Prostate gland (tissue), 2 donors: ENCODE data around the gene CCSER1. TPM values are rescaled to one million over a fixed set of nuclear protein-coding genes. Genes with fewer than 3 reads are reported as not detected.

ENCODE experiments used
- DNase-seq: peaks from one replicate; pipeline ENCODE4 v3.0.0-alpha.2; 2019; ENCODE audit warnings: low spot score
- H3K27ac ChIP-seq, 2 donors: fragments of 200-600 bp; sonication (generic); 2 replicates each; pipeline ENCODE4 v1.5.1; 2017 to 2019
- H3K27me3 ChIP-seq: fragments of 200-600 bp; sonication (generic); replicated peaks from 2 replicates; pipeline ENCODE4 v1.5.1; 2019; ENCODE audit not compliant: insufficient read depth
- H3K36me3 ChIP-seq, 2 donors: fragments of 200-600 bp; sonication (generic); 1 replicate in 1 of 2; 2 replicates in 1 of 2; pipeline versions ENCODE4 v1.5.1 to v1.8.1; 2017 to 2019
- H3K4me1 ChIP-seq: fragments of 200-600 bp; sonication (generic); replicated peaks from 2 replicates; pipeline ENCODE4 v1.5.1; 2019
- H3K4me3 ChIP-seq, 2 donors: fragments of 200-600 bp; sonication (generic); 2 replicates each; pipeline ENCODE4 v1.5.1; 2017 to 2019
- H3K9me3 ChIP-seq: fragments of 200-600 bp; sonication (generic); 2 replicates; pipeline ENCODE4 v1.5.1; 2017
- POLR2A ChIP-seq: fragments of 450-650 bp; IDR thresholded peaks from one replicate; pipeline ENCODE4 v1.6.1; 2016; ENCODE audit warnings: antibody characterized with exemption, mild to moderate bottlenecking
- POLR2AphosphoS5 ChIP-seq: sonication (generic); formaldehyde crosslinking; IDR thresholded peaks from one replicate; pipeline ENCODE4 v1.6.1; 2017; ENCODE audit warnings: antibody characterized with exemption
- WGBS: methylation state at CpG from one replicate; pipeline ENCODE4 v1.1.5; 2018; 5-methylcytosine and 5-hydroxymethylcytosine counted together
- intact Hi-C: fragments of 100-400 bp; cut with DNase I; formaldehyde crosslinking; loops from one replicate; pipeline ENCODE4 v1.14.2; 2022
- total RNA-seq, 2 donors: library from RNA; depleted of rRNA; stranded (reverse); fragments of >200 nt; gene quantifications; one replicate each; pipeline ENCODE4 v1.1.0, GENCODE V29; 2016
- TF ChIP-seq, protein P1 (sequence below), 4 experiments: fragments of 200-600 bp in 2 of 4; fragments of 450-650 bp in 2 of 4; sonication (generic) in 2 of 4; IDR thresholded peaks; 1 replicate in 3 of 4; 2 replicates in 1 of 4; pipeline ENCODE4 v1.5.1; 2016 to 2019; ENCODE audit warnings: antibody characterized with exemption in 4 of 4, mild to moderate bottlenecking in 2 of 4, moderate library complexity in 2 of 4

The CCSER1 gene
- total RNA-seq, 2 donors from 2014 or later = 11.9 to 32.2 TPM

DNA sequence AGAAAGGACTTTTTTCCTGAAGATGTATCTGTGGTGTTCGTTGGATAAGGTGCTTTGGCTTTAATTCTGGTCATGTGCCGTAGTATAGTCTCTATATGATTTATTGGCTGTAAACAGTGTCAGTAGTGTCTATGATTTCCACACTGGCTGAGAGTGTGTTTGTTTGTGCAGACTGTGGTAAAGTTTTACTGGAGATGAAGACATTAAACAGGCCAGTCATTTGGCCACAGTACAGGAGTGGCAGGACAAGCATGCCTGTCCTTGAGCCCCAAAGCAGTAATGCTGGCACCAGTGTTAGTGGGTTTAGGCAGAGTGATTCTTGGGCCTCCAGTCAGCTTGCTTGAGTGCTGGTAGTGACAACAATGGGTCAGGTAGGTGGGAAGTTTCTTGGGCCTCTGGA lies 1152.7 kb downstream of the CCSER1 start:
- Histone ChIP-seq H3K27me3 (no peaks in the 10 kb centered on the region), H3K4me1 (no peaks in the 10 kb centered on the region), H3K36me3 (no peaks in the 10 kb centered on the region), H3K4me3 (no peak overlapping the region), H3K27ac (no peak overlapping the region), H3K9me3 (no peaks in the 10 kb centered on the region)
- TF ChIP-seq POLR2A = no peak
- TF ChIP-seq, protein P1, sequence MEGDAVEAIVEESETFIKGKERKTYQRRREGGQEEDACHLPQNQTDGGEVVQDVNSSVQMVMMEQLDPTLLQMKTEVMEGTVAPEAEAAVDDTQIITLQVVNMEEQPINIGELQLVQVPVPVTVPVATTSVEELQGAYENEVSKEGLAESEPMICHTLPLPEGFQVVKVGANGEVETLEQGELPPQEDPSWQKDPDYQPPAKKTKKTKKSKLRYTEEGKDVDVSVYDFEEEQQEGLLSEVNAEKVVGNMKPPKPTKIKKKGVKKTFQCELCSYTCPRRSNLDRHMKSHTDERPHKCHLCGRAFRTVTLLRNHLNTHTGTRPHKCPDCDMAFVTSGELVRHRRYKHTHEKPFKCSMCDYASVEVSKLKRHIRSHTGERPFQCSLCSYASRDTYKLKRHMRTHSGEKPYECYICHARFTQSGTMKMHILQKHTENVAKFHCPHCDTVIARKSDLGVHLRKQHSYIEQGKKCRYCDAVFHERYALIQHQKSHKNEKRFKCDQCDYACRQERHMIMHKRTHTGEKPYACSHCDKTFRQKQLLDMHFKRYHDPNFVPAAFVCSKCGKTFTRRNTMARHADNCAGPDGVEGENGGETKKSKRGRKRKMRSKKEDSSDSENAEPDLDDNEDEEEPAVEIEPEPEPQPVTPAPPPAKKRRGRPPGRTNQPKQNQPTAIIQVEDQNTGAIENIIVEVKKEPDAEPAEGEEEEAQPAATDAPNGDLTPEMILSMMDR (IDR thresholded peaks at IDR 0.05) = no peak
- TF ChIP-seq POLR2AphosphoS5 = no peak
- intact Hi-C loops = no loop called here
- no peak for DNase-seq
- WGBS = 38% methylated on average over 2 of the region's 2 CpGs

DNA sequence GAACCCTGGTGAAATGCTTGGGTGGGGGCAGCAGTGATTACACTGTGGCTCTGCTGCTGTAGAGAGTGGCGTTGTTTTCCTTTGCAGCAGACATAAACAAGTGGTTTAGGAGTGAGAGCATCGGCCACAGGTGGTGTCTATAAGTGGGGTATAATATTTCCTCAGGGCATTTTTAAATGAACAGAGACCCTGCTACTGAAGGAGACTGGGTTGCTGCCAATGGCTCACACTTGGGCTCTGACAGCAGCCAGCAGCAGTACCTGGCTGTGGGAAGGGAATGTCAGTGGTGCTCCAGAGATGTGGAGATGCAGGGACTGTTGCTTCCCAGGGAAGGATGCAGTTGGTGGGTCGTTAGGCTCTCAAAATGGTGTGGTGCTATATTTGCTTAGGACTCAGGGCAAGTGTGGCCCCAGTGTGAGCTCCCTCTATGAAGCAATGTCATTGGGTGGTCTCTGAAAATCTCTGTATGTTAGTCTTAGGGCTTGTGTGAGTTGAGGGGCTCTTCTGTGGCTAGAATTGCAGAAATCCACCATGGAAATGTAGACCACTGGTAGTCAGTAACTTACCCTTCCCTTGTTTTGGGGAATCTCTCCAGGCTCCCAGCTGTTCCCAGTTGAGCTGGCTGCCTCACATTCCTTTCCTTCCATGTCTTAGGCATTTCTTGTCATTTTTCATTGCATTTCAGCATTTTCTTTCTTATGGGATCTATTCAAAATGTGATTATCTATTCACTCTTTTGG lies 1153.5 kb downstream of the CCSER1 start:
- Histone ChIP-seq H3K36me3 (no peaks in the 10 kb centered on the region), H3K27ac (no peak overlapping the region), H3K4me3 (no peak overlapping the region), H3K27me3 (no peaks in the 10 kb centered on the region), H3K9me3 (no peaks in the 10 kb centered on the region), H3K4me1 (no peaks in the 10 kb centered on the region)
- 63% methylated on average over 3 of the region's 3 CpGs for WGBS
- intact Hi-C loops = no loop called here
- no peak for DNase-seq
- TF ChIP-seq, protein P1 (IDR thresholded peaks at IDR 0.05) = no peak
- no peak for TF ChIP-seq POLR2AphosphoS5
- no peak for TF ChIP-seq POLR2A

DNA sequence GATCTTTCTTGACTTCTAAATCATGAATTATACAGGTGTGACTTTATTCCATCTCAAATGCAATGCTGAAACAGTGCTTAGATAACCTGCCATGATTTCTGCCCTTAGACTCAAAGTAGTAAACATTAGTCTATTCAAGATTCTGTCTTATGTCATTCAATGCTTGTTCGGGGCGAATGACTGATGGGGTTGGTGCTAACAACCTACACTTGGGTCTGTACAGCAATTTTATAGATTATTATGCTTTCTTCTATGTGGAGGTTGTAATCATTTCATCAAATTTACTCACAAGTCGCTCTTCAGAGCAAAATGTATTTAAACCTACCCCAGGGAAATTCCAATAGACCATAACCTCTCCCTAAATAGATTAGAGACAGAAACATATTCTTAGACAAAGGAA lies 1155.0 kb downstream of the CCSER1 start:
- intact Hi-C loops = no loop called here

DNA sequence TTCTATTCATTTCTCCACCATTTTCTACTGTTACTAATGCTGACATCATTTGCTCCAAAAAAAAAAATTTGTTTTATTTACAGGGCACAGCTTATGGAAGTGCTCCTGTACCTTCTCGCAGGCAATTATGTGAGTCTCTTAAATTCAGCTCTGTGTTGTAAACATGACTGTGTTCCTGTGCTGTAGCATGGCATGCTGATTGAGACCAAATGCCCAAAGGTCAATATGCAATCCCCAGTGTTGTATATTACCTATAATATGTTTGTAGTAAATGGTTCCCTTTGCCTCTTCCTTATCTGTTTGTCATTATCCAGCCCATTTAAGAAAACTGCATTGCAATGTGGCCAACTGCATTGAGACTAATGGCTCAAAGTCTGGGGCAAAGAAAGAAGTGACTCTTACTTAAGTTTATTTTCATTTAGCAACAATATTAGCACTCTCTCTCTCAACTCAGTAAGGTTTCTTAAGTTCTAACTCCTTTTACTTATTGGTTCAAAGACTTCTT lies 1156.6 kb downstream of the CCSER1 start:
- H3K4me1 ChIP-seq = no peaks in the 10 kb centered on the region
- no peak for DNase-seq
- H3K36me3 ChIP-seq = no peaks in the 10 kb centered on the region
- intact Hi-C loops = no loop called here
- H3K9me3 ChIP-seq = no peaks in the 10 kb centered on the region
- 86% methylated on average over 1 of the region's 1 CpG for whole genome bisulfite sequencing
- no peaks in the 10 kb centered on the region for H3K27me3 ChIP-seq
- TF ChIP-seq, protein P1 (IDR thresholded peaks at IDR 0.05) = no peak
- no peak for TF ChIP-seq POLR2A
- no peak for TF ChIP-seq POLR2AphosphoS5
- no peak overlapping the region for H3K27ac ChIP-seq
- H3K4me3 ChIP-seq = no peak overlapping the region

More for the DNA sequence above, 1155.0 kb downstream of the CCSER1 start:
- DNase-seq = no peak
- Histone ChIP-seq H3K4me1 (no peaks in the 10 kb centered on the region), H3K27ac (no peak overlapping the region), H3K9me3 (no peaks in the 10 kb centered on the region), H3K27me3 (no peaks in the 10 kb centered on the region), H3K36me3 (no peaks in the 10 kb centered on the region), H3K4me3 (no peak overlapping the region)
- 79% methylated on average over 3 of the region's 3 CpGs for WGBS
- TF ChIP-seq, protein P1 (IDR thresholded peaks at IDR 0.05) = no peak
- TF ChIP-seq POLR2A (no peak), POLR2AphosphoS5 (no peak)

DNA sequence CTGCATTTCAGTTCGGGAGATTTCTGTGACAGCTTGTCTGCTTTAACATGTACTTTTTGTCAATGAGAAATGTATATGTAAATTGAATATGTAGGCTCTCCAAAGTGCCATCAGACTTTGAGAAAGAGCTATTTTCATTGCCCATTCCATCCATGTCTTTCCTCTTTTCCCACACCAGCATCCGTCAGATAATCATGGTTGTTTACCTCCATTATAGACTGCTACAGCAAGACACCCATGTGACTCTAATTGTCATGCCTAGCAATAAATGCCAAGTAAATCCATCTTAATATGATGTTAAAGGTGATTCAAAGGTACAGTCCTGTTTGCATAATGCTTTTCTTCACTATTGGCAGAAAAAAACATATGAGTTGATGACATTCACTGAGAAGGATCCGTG lies 1157.3 kb downstream of the CCSER1 start:
- 69% methylated on average over 3 of the region's 3 CpGs for WGBS
- H3K4me3 ChIP-seq = no peak overlapping the region
- no peak for DNase-seq

More for the DNA sequence above, 1157.3 kb downstream of the CCSER1 start:
- intact Hi-C loops = no loop called here
- TF ChIP-seq, protein P1 (IDR thresholded peaks at IDR 0.05) = no peak
- TF ChIP-seq POLR2A (no peak), POLR2AphosphoS5 (no peak)
- no peaks in the 10 kb centered on the region for H3K36me3 ChIP-seq
- H3K27me3 ChIP-seq = no peaks in the 10 kb centered on the region
- H3K27ac ChIP-seq = no peak overlapping the region
- no peaks in the 10 kb centered on the region for H3K9me3 ChIP-seq
- H3K4me1 ChIP-seq = no peaks in the 10 kb centered on the region
